ENCODE measurements around the gene PML. TPM values are rescaled to one million over a fixed set of nuclear protein-coding genes. Genes with fewer than 3 reads are reported as not detected.

The PML gene
- total RNA-seq, 1 donor from 2014 or later = 227 TPM

GRCh38 chr15:74043425-74044266 lies 49.1 kb downstream of the PML start:
- TF ChIP-seq CTCF (IDR thresholded peaks at IDR 0.05) = no peak
- H3K4me3 ChIP-seq = no peak overlapping the region
- intact Hi-C loops (cut with DNase I) = no loop called here
- peak in 1 of 2 donors; percentile 52 for DNase-seq (ENCODE audit: low spot score in 2 of 2)
- H3K36me3 ChIP-seq = peaks cover 6 to 26% of the 10 kb centered on the region in 2 donors
- H3K4me1 ChIP-seq = peaks cover 18 to 30% of the 10 kb centered on the region in 2 donors
- no peaks in the 10 kb centered on the region for H3K27me3 ChIP-seq
- no peaks in the 10 kb centered on the region for H3K9me3 ChIP-seq
- H3K27ac ChIP-seq = peak overlapping the region; percentile 34 to 60

GRCh38 chr15:74044267-74045110 lies 50.0 kb downstream of the PML start:
- TF ChIP-seq CTCF (IDR thresholded peaks at IDR 0.05) = no peak
- Histone ChIP-seq H3K9me3 (no peaks in the 10 kb centered on the region), H3K27me3 (no peaks in the 10 kb centered on the region), H3K27ac (peak overlapping the region; percentile 34 to 60), H3K36me3 (peaks cover 6 to 26% of the 10 kb centered on the region in 2 donors), H3K4me3 (no peak overlapping the region), H3K4me1 (peaks cover 17 to 29% of the 10 kb centered on the region in 2 donors)
- DNase-seq (ENCODE audit: low spot score in 2 of 2) = peak in 1 of 2 donors; percentile 76
- intact Hi-C loops (cut with DNase I) = no loop called here

GRCh38 chr15:74045184-74045583 lies 50.7 kb downstream of the PML start:
- no peaks in the 10 kb centered on the region for H3K27me3 ChIP-seq
- no peak for TF ChIP-seq CTCF (IDR thresholded peaks at IDR 0.05)
- peaks cover 14 to 29% of the 10 kb centered on the region in 2 donors for H3K4me1 ChIP-seq
- no peaks in the 10 kb centered on the region for H3K9me3 ChIP-seq
- no peak overlapping the region for H3K4me3 ChIP-seq
- no peak for DNase-seq (ENCODE audit: low spot score in 2 of 2)
- H3K27ac ChIP-seq = no peak overlapping the region
- intact Hi-C loops (cut with DNase I) = no loop called here
- H3K36me3 ChIP-seq = peaks cover 6 to 26% of the 10 kb centered on the region in 2 donors

GRCh38 chr15:74045636-74046274 lies 51.2 kb downstream of the PML start:
- Histone ChIP-seq H3K36me3 (peaks cover 6 to 26% of the 10 kb centered on the region in 2 donors), H3K27ac (no peak overlapping the region), H3K4me1 (peaks cover 14 to 32% of the 10 kb centered on the region in 2 donors), H3K27me3 (no peaks in the 10 kb centered on the region), H3K4me3 (no peak overlapping the region), H3K9me3 (no peaks in the 10 kb centered on the region)
- intact Hi-C loops (cut with DNase I) = no loop called here
- no peak for TF ChIP-seq CTCF (IDR thresholded peaks at IDR 0.05)
- DNase-seq (ENCODE audit: low spot score in 2 of 2) = peak in 1 of 2 donors; percentile 60

GRCh38 chr15:74046275-74046674 lies 51.8 kb downstream of the PML start:
- Histone ChIP-seq H3K4me3 (no peak overlapping the region), H3K27me3 (no peaks in the 10 kb centered on the region), H3K27ac (no peak overlapping the region), H3K4me1 (peaks cover 11 to 30% of the 10 kb centered on the region in 2 donors), H3K36me3 (peaks cover 6 to 26% of the 10 kb centered on the region in 2 donors), H3K9me3 (no peaks in the 10 kb centered on the region)
- intact Hi-C loops (cut with DNase I) = no loop called here
- DNase-seq (ENCODE audit: low spot score in 2 of 2) = peak in 1 of 2 donors; percentile 56
- TF ChIP-seq CTCF (IDR thresholded peaks at IDR 0.05) = no peak
